ENCODE measurements around the gene ZBED2.

Gene ZBED2

GRCh38 chr3:111603679-111604078 is 8.5 kb upstream of the ZBED2 start:
- no peak for DNase-seq (ENCODE audit: low spot score)

GRCh38 chr3:111601810-111602209 is 6.7 kb upstream of the ZBED2 start:
- no peak for DNase-seq (ENCODE audit: low spot score)

GRCh38 chr3:111598552-111598951 is 3.4 kb upstream of the ZBED2 start:
- no peak for DNase-seq (ENCODE audit: low spot score)

GRCh38 chr3:111598139-111598538 is 3.0 kb upstream of the ZBED2 start:
- no peak for DNase-seq (ENCODE audit: low spot score)

- DNase-seq (ENCODE audit: low spot score), result no peak
Measured at GRCh38 chr3:111596328-111596727, 1.2 kb upstream of the ZBED2 start.

- DNase-seq (ENCODE audit: low spot score), result no peak
Measured at GRCh38 chr3:111594781-111595180, 365 bp downstream of the ZBED2 start.

- peak; percentile 75 for DNase-seq (ENCODE audit: low spot score)
Measured at GRCh38 chr3:111594205-111594604, 941 bp downstream of the ZBED2 start.

- DNase-seq (ENCODE audit: low spot score), result no peak
Measured at GRCh38 chr3:111593666-111594065, 1.5 kb downstream of the ZBED2 start.

- no peak for DNase-seq (ENCODE audit: low spot score)
Measured at GRCh38 chr3:111592936-111593335, 2.2 kb downstream of the ZBED2 start.

- no peak for DNase-seq (ENCODE audit: low spot score)
Measured at GRCh38 chr3:111592143-111592542, 3.0 kb downstream of the ZBED2 start.

GRCh38 chr3:111591555-111591954 is 3.6 kb downstream of the ZBED2 start:
- DNase-seq (ENCODE audit: low spot score), result no peak

GRCh38 chr3:111590143-111590491 is 5.0 kb downstream of the ZBED2 start:
- DNase-seq (ENCODE audit: low spot score), result no peak

- DNase-seq (ENCODE audit: low spot score), result no peak
Measured at GRCh38 chr3:111589303-111590142, 5.6 kb downstream of the ZBED2 start.

GRCh38 chr3:111588527-111588926 is 6.6 kb downstream of the ZBED2 start:
- DNase-seq (ENCODE audit: low spot score), result no peak

GRCh38 chr3:111585217-111585616 is 9.9 kb downstream of the ZBED2 start:
- no peak for DNase-seq (ENCODE audit: low spot score)

- DNase-seq (ENCODE audit: low spot score), result no peak
Measured at GRCh38 chr3:111584744-111585143, 10.4 kb downstream of the ZBED2 start.

- DNase-seq (ENCODE audit: low spot score), result peak; percentile 82
Measured at GRCh38 chr3:111582120-111582474, 13.0 kb downstream of the ZBED2 start.

- DNase-seq (ENCODE audit: low spot score), result no peak
Measured at GRCh38 chr3:111581403-111582119, 13.6 kb downstream of the ZBED2 start.

- no peak for DNase-seq (ENCODE audit: low spot score)
Measured at GRCh38 chr3:111579495-111579894, 15.7 kb downstream of the ZBED2 start.

GRCh38 chr3:111578867-111579266 is 16.3 kb downstream of the ZBED2 start:
- no peak for DNase-seq (ENCODE audit: low spot score)

GRCh38 chr3:111577798-111578685 is 17.1 kb downstream of the ZBED2 start:
- peak; percentile 67 for DNase-seq (ENCODE audit: low spot score)

GRCh38 chr3:111577113-111577512 is 18.0 kb downstream of the ZBED2 start:
- no peak for DNase-seq (ENCODE audit: low spot score)

Data from GM03348 (cell line).